Mammary epithelial cell (primary cell): Measurements from ENCODE around the gene GPRIN3.

ENCODE experiments used
- EZH2 ChIP-seq: IDR thresholded peaks from 2 replicates; pipeline ENCODE4 v1.6.1; 2012; ENCODE audit warnings: low read length, inconsistent platforms, borderline replicate concordance
- TF ChIP-seq, protein P1 (sequence below), 2 donors: IDR thresholded peaks in 1 of 2; conservative IDR thresholded peaks in 1 of 2; 2 replicates each; pipeline ENCODE4 v1.5.1; 2011 to 2012; ENCODE audit warnings: inconsistent platforms in 2 of 2, low read length in 2 of 2, mild to moderate bottlenecking in 2 of 2, control low read depth in 1 of 2, low read depth in 1 of 2; ENCODE audit not compliant: insufficient read depth in 1 of 2; ENCODE audit errors: extremely low read depth in 1 of 2

DNA sequence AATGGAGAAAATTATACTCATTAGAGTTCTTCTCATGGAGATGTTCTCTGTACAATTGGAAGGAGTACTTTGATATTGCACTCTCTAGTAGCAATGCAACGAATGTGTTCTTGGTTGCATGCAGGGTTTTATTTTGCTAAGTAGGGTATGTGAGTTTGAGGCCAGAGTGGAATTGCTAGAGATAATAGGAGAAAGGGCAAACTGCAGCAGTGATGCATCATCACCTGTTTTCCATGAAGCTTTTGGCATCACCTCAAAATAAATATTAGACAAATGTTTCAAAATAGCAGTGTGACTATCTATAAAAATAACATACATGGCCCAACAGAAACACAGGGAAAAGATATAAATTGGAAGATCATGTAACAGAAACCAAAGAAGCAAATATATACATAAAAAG, 103.0 kb downstream of the GPRIN3 start:
- TF ChIP-seq, protein P1, sequence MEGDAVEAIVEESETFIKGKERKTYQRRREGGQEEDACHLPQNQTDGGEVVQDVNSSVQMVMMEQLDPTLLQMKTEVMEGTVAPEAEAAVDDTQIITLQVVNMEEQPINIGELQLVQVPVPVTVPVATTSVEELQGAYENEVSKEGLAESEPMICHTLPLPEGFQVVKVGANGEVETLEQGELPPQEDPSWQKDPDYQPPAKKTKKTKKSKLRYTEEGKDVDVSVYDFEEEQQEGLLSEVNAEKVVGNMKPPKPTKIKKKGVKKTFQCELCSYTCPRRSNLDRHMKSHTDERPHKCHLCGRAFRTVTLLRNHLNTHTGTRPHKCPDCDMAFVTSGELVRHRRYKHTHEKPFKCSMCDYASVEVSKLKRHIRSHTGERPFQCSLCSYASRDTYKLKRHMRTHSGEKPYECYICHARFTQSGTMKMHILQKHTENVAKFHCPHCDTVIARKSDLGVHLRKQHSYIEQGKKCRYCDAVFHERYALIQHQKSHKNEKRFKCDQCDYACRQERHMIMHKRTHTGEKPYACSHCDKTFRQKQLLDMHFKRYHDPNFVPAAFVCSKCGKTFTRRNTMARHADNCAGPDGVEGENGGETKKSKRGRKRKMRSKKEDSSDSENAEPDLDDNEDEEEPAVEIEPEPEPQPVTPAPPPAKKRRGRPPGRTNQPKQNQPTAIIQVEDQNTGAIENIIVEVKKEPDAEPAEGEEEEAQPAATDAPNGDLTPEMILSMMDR (conservative IDR thresholded peaks at IDR 0.05 in 1 of 2, IDR thresholded peaks at IDR 0.05 in 1 of 2; ENCODE audit: extremely low read depth in 1 of 2, insufficient read depth in 1 of 2, low read depth in 1 of 2, low read length in 2 of 2), result no peak
- TF ChIP-seq EZH2, result no peak
